ENCODE measurements around the gene LTBP2. TPM values are rescaled to one million over a fixed set of nuclear protein-coding genes. Genes with fewer than 3 reads are reported as not detected.

Gene LTBP2
- total RNA-seq, 2 experiments from 2014 or later: 0.04 to 0.05 TPM

GRCh38 chr14:74480046-74480445 lies 132.0 kb downstream of the LTBP2 start:
- no peak overlapping the region for H3K27ac Mint-ChIP-seq

GRCh38 chr14:74478996-74479635 lies 132.9 kb downstream of the LTBP2 start:
- Mint-ChIP-seq H3K4me3 (no peak overlapping the region), H3K4me1 (ENCODE audit: low read depth) (peaks cover 5% of the 10 kb centered on the region), H3K9me3 (no peaks in the 10 kb centered on the region), H3K27me3 (no peaks in the 10 kb centered on the region), H3K27ac (no peak overlapping the region), H3K36me3 (ENCODE audit: low read depth) (no peaks in the 10 kb centered on the region)
- ChIA-PET CTCF (interaction anchor here (1.4 to 1.5 kb wide), 2 partner anchors 9 to 116 kb away, joined by 3 to 5 read pairs; no protein-coding TSS in a partner anchor), POLR2A (no interaction called here)
- DNase-seq: no peak
- no peak for ATAC-seq
- TF ChIP-seq, protein P1, sequence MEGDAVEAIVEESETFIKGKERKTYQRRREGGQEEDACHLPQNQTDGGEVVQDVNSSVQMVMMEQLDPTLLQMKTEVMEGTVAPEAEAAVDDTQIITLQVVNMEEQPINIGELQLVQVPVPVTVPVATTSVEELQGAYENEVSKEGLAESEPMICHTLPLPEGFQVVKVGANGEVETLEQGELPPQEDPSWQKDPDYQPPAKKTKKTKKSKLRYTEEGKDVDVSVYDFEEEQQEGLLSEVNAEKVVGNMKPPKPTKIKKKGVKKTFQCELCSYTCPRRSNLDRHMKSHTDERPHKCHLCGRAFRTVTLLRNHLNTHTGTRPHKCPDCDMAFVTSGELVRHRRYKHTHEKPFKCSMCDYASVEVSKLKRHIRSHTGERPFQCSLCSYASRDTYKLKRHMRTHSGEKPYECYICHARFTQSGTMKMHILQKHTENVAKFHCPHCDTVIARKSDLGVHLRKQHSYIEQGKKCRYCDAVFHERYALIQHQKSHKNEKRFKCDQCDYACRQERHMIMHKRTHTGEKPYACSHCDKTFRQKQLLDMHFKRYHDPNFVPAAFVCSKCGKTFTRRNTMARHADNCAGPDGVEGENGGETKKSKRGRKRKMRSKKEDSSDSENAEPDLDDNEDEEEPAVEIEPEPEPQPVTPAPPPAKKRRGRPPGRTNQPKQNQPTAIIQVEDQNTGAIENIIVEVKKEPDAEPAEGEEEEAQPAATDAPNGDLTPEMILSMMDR (IDR thresholded peaks at IDR 0.05): peak; percentile 16
- intact Hi-C loops (cut with micrococcal nuclease): no loop called here

More at GRCh38 chr14:74480046-74480445, 132.0 kb downstream of the LTBP2 start:
- Mint-ChIP-seq H3K9me3 (no peaks in the 10 kb centered on the region), H3K36me3 (ENCODE audit: low read depth) (no peaks in the 10 kb centered on the region), H3K4me1 (ENCODE audit: low read depth) (peaks cover 5% of the 10 kb centered on the region), H3K4me3 (no peak overlapping the region), H3K27me3 (no peaks in the 10 kb centered on the region)
- POLR2A ChIA-PET: interaction anchor here (0.7 kb wide), 1 partner anchor 22 kb away, joined by 3 read pairs; no protein-coding TSS in a partner anchor
- DNase-seq (no peak), ATAC-seq (no peak)
- CTCF ChIA-PET: interaction anchor here (1.1 kb wide), 1 partner anchor 10 kb away, joined by 3 read pairs; no protein-coding TSS in a partner anchor
- TF ChIP-seq, protein P1 (IDR thresholded peaks at IDR 0.05): no peak
- intact Hi-C loops (cut with micrococcal nuclease): no loop called here

- Mint-ChIP-seq H3K27ac (no peak overlapping the region), H3K27me3 (no peaks in the 10 kb centered on the region), H3K4me1 (ENCODE audit: low read depth) (peaks cover 5% of the 10 kb centered on the region), H3K9me3 (no peaks in the 10 kb centered on the region), H3K36me3 (ENCODE audit: low read depth) (no peaks in the 10 kb centered on the region), H3K4me3 (no peak overlapping the region)
- DNase-seq (no peak), ATAC-seq (no peak)
- CTCF ChIA-PET: interaction anchor here (0.5 kb wide), 1 partner anchor 10 kb away, joined by 3 read pairs; no protein-coding TSS in a partner anchor
- TF ChIP-seq, protein P1 (IDR thresholded peaks at IDR 0.05): no peak
- intact Hi-C loops (cut with micrococcal nuclease): no loop called here
- POLR2A ChIA-PET: no interaction called here
Observed at GRCh38 chr14:74476607-74477006, 135.4 kb downstream of the LTBP2 start.

- Mint-ChIP-seq H3K4me3 (no peak overlapping the region), H3K27me3 (no peaks in the 10 kb centered on the region), H3K27ac (no peak overlapping the region), H3K9me3 (no peaks in the 10 kb centered on the region), H3K36me3 (ENCODE audit: low read depth) (no peaks in the 10 kb centered on the region), H3K4me1 (ENCODE audit: low read depth) (peaks cover 5% of the 10 kb centered on the region)
- ATAC-seq (no peak), DNase-seq (no peak)
- CTCF ChIA-PET: interaction anchor here (0.6 kb wide), 1 partner anchor 93 kb away, joined by 3 read pairs; no protein-coding TSS in a partner anchor
- TF ChIP-seq, protein P1 (IDR thresholded peaks at IDR 0.05): no peak
- intact Hi-C loops (cut with micrococcal nuclease): no loop called here
- POLR2A ChIA-PET: no interaction called here
Observed at GRCh38 chr14:74476107-74476506, 135.9 kb downstream of the LTBP2 start.

DNA sequence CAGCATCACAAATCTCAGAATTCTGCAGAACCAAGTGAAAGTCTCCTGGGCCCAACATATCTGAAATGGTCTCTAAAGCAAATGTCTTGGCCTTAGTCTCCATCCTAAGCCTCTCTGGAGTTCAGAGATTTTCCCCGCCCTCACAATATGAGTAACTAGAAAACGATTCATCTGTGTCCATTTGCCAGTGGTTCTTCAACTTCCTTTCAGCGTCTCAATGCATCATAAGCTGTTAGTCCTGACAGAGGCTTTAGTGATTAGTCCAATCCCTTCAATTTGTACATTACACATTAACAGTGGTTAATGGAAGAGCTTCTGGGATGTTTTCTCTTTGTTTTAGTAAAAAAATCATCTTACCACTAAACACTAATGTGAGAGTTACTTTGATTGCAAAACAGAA lies 136.4 kb downstream of the LTBP2 start:
- H3K9me3 Mint-ChIP-seq: no peaks in the 10 kb centered on the region
- intact Hi-C loops (cut with micrococcal nuclease): no loop called here
- CTCF ChIA-PET: interaction anchor here (0.6 kb wide), 1 partner anchor 93 kb away, joined by 3 read pairs; no protein-coding TSS in a partner anchor
- no peaks in the 10 kb centered on the region for H3K27me3 Mint-ChIP-seq
- no peak overlapping the region for H3K4me3 Mint-ChIP-seq
- ATAC-seq (no peak), DNase-seq (no peak)
- POLR2A ChIA-PET: interaction anchor here (1.0 kb wide), 1 partner anchor 12 kb away, joined by 3 read pairs; no protein-coding TSS in a partner anchor
- no peak overlapping the region for H3K27ac Mint-ChIP-seq
- peaks cover 5% of the 10 kb centered on the region for H3K4me1 Mint-ChIP-seq (ENCODE audit: low read depth)
- TF ChIP-seq, protein P1 (IDR thresholded peaks at IDR 0.05): no peak
- H3K36me3 Mint-ChIP-seq (ENCODE audit: low read depth): no peaks in the 10 kb centered on the region
